ENCODE results near the gene WDR48. TPM values are rescaled to one million over a fixed set of nuclear protein-coding genes. Genes with fewer than 3 reads are reported as not detected.

Gene WDR48
- total RNA-seq, 3 donors from 2014 or later (not counting 1 experiment from before 2014, with no cell fraction given): 89.1 to 101 (median 91.5) TPM

GRCh38 chr3:39024497-39024896 is 27.3 kb upstream of the WDR48 start:
- ATAC-seq (no peak), DNase-seq (no peak)
- H3K27me3 Mint-ChIP-seq (ENCODE audit: low read depth in 2 of 2): peaks cover 20 to 70% of the 10 kb centered on the region in 2 donors
- Histone ChIP-seq H3K4me1 (ENCODE audit: control insufficient read depth, insufficient read depth, low read length) (no peaks in the 10 kb centered on the region), H3K27me3 (ENCODE audit: control insufficient read depth, insufficient read depth, low read length) (no peaks in the 10 kb centered on the region), H3K27ac (ENCODE audit: low read length) (no peak overlapping the region), H3K9me3 (ENCODE audit: control insufficient read depth, insufficient read depth, low read length) (no peaks in the 10 kb centered on the region), H3K4me3 (ENCODE audit: low read length) (no peak overlapping the region), H3K36me3 (ENCODE audit: control insufficient read depth, insufficient read depth, low read length) (no peaks in the 10 kb centered on the region)
- H3K9me3 Mint-ChIP-seq: no peaks in the 10 kb centered on the region
- no peak overlapping the region for H3K27ac Mint-ChIP-seq
- H3K4me1 Mint-ChIP-seq: peaks cover 0 to 4% of the 10 kb centered on the region in 2 donors
- TF ChIP-seq CTCF (IDR thresholded peaks at IDR 0.05): no peak
- H3K4me3 Mint-ChIP-seq: no peak overlapping the region
- intact Hi-C loops (cut with micrococcal nuclease): loop anchor here (10.0 kb wide), 1 partner anchor 510 kb away; no protein-coding TSS in a partner anchor
- no peaks in the 10 kb centered on the region for H3K36me3 Mint-ChIP-seq

DNA sequence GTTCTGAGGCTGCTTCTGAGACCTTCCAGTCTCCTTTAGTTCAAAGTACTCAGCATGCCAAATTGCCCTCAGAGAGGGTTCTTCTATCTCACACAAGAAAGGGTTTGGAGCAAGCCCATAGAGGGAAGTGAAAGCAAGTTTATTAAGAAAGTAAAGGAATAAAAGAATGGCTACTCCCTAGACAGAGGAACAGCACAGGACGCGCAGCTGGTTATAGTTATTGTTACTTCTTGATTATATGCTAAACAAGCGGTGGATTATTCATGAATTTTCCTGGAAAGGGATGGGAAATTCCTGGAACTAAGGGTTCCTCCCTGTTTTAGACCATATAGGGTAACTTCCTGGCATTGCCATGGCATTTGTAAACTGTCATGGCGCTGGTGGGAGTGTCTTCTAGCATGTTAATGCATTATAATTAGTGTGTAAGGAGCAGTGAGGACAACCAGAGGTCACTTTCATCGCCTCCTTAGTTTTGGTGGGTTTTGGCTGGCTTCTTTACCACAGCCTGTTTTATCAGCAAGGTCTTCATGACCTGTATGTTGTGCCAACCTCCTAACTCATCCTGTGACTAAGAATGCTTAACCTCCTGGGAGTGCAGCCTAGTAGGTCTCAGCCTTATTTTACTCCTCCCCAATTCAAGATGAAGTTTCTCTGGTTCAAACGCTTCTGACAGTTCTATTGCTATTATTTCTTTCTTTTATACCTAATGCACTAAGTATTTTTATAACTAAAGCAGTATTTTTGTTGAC is 26.4 kb upstream of the WDR48 start:
- Histone ChIP-seq H3K4me3 (ENCODE audit: low read length) (no peak overlapping the region), H3K4me1 (ENCODE audit: control insufficient read depth, insufficient read depth, low read length) (no peaks in the 10 kb centered on the region), H3K36me3 (ENCODE audit: control insufficient read depth, insufficient read depth, low read length) (no peaks in the 10 kb centered on the region), H3K9me3 (ENCODE audit: control insufficient read depth, insufficient read depth, low read length) (no peaks in the 10 kb centered on the region), H3K27me3 (ENCODE audit: control insufficient read depth, insufficient read depth, low read length) (no peaks in the 10 kb centered on the region), H3K27ac (ENCODE audit: low read length) (no peak overlapping the region)
- H3K27ac Mint-ChIP-seq: no peak overlapping the region
- H3K4me3 Mint-ChIP-seq: no peak overlapping the region
- peaks cover 0 to 4% of the 10 kb centered on the region in 2 donors for H3K4me1 Mint-ChIP-seq
- WGBS (ENCODE audit: insufficient coverage): 92% methylated on average over 5 of the region's 6 CpGs
- DNase-seq (no peak), ATAC-seq (no peak)
- no peaks in the 10 kb centered on the region for H3K36me3 Mint-ChIP-seq
- no peaks in the 10 kb centered on the region for H3K9me3 Mint-ChIP-seq
- intact Hi-C loops (cut with micrococcal nuclease): loop anchor here (10.0 kb wide), 1 partner anchor 511 kb away; no protein-coding TSS in a partner anchor
- peaks cover 18 to 69% of the 10 kb centered on the region in 2 donors for H3K27me3 Mint-ChIP-seq (ENCODE audit: low read depth in 2 of 2)
- TF ChIP-seq CTCF (IDR thresholded peaks at IDR 0.05): no peak

DNA sequence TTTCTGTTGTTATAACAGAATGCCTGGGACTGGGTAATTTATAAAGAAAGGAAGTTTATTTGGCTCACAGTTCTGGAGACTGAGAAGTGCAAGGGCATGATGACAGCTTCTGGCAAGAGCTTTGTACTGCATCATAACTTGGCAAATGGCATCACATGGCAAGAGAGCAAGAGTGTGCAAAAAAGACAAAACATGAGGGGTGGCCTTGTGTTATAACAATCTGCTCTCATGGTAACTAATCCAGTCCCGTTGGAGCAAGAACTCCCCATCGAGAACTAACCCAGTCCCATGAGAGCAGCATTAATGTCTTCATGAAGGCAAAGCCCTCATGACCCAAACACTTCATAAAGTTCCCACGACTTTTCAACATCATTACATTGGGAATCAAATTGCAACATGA is 23.3 kb upstream of the WDR48 start:
- Histone ChIP-seq H3K27me3 (ENCODE audit: control insufficient read depth, insufficient read depth, low read length) (no peaks in the 10 kb centered on the region), H3K36me3 (ENCODE audit: control insufficient read depth, insufficient read depth, low read length) (no peaks in the 10 kb centered on the region), H3K9me3 (ENCODE audit: control insufficient read depth, insufficient read depth, low read length) (no peaks in the 10 kb centered on the region), H3K4me1 (ENCODE audit: control insufficient read depth, insufficient read depth, low read length) (no peaks in the 10 kb centered on the region), H3K4me3 (ENCODE audit: low read length) (no peak overlapping the region), H3K27ac (ENCODE audit: low read length) (no peak overlapping the region)
- Mint-ChIP-seq H3K36me3 (no peaks in the 10 kb centered on the region), H3K4me1 (no peaks in the 10 kb centered on the region), H3K27me3 (ENCODE audit: low read depth in 2 of 2) (peaks cover 14 to 52% of the 10 kb centered on the region in 2 donors), H3K4me3 (no peak overlapping the region), H3K27ac (no peak overlapping the region), H3K9me3 (no peaks in the 10 kb centered on the region)
- 90% methylated on average over 3 of the region's 3 CpGs for WGBS (ENCODE audit: insufficient coverage)
- DNase-seq: no peak
- intact Hi-C loops (cut with micrococcal nuclease): loop anchor here (10.0 kb wide), 1 partner anchor 514 kb away; no protein-coding TSS in a partner anchor
- no peak for TF ChIP-seq CTCF (IDR thresholded peaks at IDR 0.05)
- ATAC-seq: no peak
